ENCODE measurements around the gene KCNG4. TPM values are rescaled to one million over a fixed set of nuclear protein-coding genes. Genes with fewer than 3 reads are reported as not detected.

Gene KCNG4
- total and polyA plus RNA-seq, 12 donors: not detected

- Histone ChIP-seq H3K36me3 (peaks cover 0 to 57% (median 30%) of the 10 kb centered on the region in 9 donors), H3K27ac (peak overlapping the region in 9 of 10 donors; percentile 36 to 89 (median 83)), H3K9me3 (no peaks in the 10 kb centered on the region), H3K27me3 (no peaks in the 10 kb centered on the region), H3K4me3 (peak overlapping the region in 4 of 10 donors; percentile 83 to 96 (median 89)), H3K4me1 (peaks cover 22 to 58% (median 30%) of the 10 kb centered on the region in 9 donors)
- ATAC-seq: peak in 7 of 8 donors; percentile 45 to 74 (median 66)
- WGBS, 2 donors: 60 to 73% methylated on average over 10 of the region's 10 CpGs
- DNase-seq: peak in 1 of 2 donors; percentile 78
- no peak for TF ChIP-seq CTCF (IDR thresholded peaks at IDR 0.05)
- intact Hi-C loops (cut with DNase I): loop anchor here in 6 of 10 donors (5.0 to 10.0 kb wide), 8 partner anchors 37 to 1368 kb away; partner anchors contain the start of genes NECAB2 (in 2 of the 6), DNAAF1 (in 1 of the 6), HSDL1 (in 1 of the 6) and OSGIN1 (in 1 of the 6)
These were observed 55.0 kb downstream of the KCNG4 start for GRCh38 chr16:84184775-84185174.

- WGBS, 2 donors: 68 to 80% methylated on average over 11 of the region's 11 CpGs
- Histone ChIP-seq H3K4me1 (peaks cover 22 to 65% (median 33%) of the 10 kb centered on the region in 9 donors), H3K27ac (peak overlapping the region in 8 of 10 donors; percentile 56 to 89 (median 63)), H3K27me3 (no peaks in the 10 kb centered on the region), H3K9me3 (no peaks in the 10 kb centered on the region), H3K36me3 (peaks cover 0 to 64% (median 37%) of the 10 kb centered on the region in 9 donors), H3K4me3 (peak overlapping the region in 3 of 10 donors; percentile 37 to 96 (median 91))
- intact Hi-C loops (cut with DNase I): loop anchor here in 4 of 10 donors (5.0 to 10.0 kb wide), 4 partner anchors 37 to 301 kb away; partner anchors contain the start of genes NECAB2 (in 2 of the 4), DNAAF1 (in 1 of the 4) and HSDL1 (in 1 of the 4)
- TF ChIP-seq CTCF (IDR thresholded peaks at IDR 0.05): peak in 7 of 9 donors; percentile 17 to 58 (median 39)
- ATAC-seq: no peak
- DNase-seq: no peak
These were observed 55.8 kb downstream of the KCNG4 start for GRCh38 chr16:84183911-84184591.

- intact Hi-C loops (cut with DNase I): loop anchor here in 4 of 10 donors (5.0 to 10.0 kb wide), 4 partner anchors 36 to 301 kb away; partner anchors contain the start of genes NECAB2 (in 2 of the 4), DNAAF1 (in 1 of the 4) and HSDL1 (in 1 of the 4)
- H3K4me1 ChIP-seq: peaks cover 22 to 70% (median 33%) of the 10 kb centered on the region in 9 donors
- peaks cover 0 to 69% (median 42%) of the 10 kb centered on the region in 9 donors for H3K36me3 ChIP-seq
- WGBS, 2 donors: 96 to 97% methylated on average over 5 of the region's 5 CpGs
- TF ChIP-seq CTCF (IDR thresholded peaks at IDR 0.05): no peak
- H3K4me3 ChIP-seq: no peak overlapping the region
- DNase-seq (no peak), ATAC-seq (no peak)
- peak overlapping the region in 8 of 10 donors; percentile 45 to 89 (median 63) for H3K27ac ChIP-seq
- no peaks in the 10 kb centered on the region for H3K9me3 ChIP-seq
- H3K27me3 ChIP-seq: no peaks in the 10 kb centered on the region
These were observed 56.3 kb downstream of the KCNG4 start for GRCh38 chr16:84183572-84183875.

- intact Hi-C loops (cut with DNase I): loop anchor here in 4 of 10 donors (5.0 to 10.0 kb wide), 4 partner anchors 36 to 302 kb away; partner anchors contain the start of genes NECAB2 (in 2 of the 4), DNAAF1 (in 1 of the 4) and HSDL1 (in 1 of the 4)
- Histone ChIP-seq H3K9me3 (no peaks in the 10 kb centered on the region), H3K36me3 (peaks cover 0 to 75% (median 43%) of the 10 kb centered on the region in 9 donors), H3K27ac (peak overlapping the region in 8 of 10 donors; percentile 45 to 89 (median 63)), H3K4me3 (no peak overlapping the region), H3K4me1 (peaks cover 23 to 76% (median 38%) of the 10 kb centered on the region in 9 donors), H3K27me3 (no peaks in the 10 kb centered on the region)
- 93 to 96% methylated on average over 26 of the region's 26 CpGs for WGBS, 2 donors
- no peak for TF ChIP-seq CTCF (IDR thresholded peaks at IDR 0.05)
- no peak for ATAC-seq
- no peak for DNase-seq
These were observed 56.9 kb downstream of the KCNG4 start for GRCh38 chr16:84182680-84183571.
